ENCODE data around the gene CSF1R. TPM values are rescaled to one million over a fixed set of nuclear protein-coding genes. Genes with fewer than 3 reads are reported as not detected.

CSF1R gene
- total RNA-seq, 4 donors from 2014 or later, result 7.5 to 17.0 (median 9.8) TPM

DNA sequence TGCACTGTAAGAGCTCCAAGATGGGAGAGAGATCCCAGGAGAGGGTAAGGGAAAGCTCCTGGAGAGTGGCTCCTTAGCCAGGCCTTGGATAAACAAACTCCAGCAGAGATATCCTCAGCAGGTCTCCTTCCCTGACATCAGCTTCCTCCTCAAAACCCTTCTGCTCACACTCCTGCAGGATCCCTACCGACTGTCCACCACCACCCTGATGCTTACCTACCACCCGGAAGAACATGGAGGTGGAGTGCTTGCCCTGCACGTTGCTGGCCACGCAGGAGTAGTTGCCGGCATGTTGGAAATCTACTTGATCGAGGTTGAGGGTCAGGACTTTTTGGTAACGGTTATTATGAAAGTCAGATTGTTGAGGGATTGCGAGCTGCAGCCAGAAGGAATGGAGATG lies 9.3 kb downstream of the CSF1R start:
- Histone ChIP-seq H3K27me3 (no peaks in the 10 kb centered on the region), H3K9me3 (no peaks in the 10 kb centered on the region), H3K27ac (no peak overlapping the region), H3K4me1 (no peaks in the 10 kb centered on the region), H3K4me3 (no peak overlapping the region), H3K36me3 (no peaks in the 10 kb centered on the region)
- in situ Hi-C loops (cut with MboI; ENCODE audit: low sequenced_read_pairs in 4 of 4) (no loop called here), intact Hi-C loops (cut with DNase I; ENCODE audit: low total_unique reads) (no loop called here)
- TF ChIP-seq, protein P1, sequence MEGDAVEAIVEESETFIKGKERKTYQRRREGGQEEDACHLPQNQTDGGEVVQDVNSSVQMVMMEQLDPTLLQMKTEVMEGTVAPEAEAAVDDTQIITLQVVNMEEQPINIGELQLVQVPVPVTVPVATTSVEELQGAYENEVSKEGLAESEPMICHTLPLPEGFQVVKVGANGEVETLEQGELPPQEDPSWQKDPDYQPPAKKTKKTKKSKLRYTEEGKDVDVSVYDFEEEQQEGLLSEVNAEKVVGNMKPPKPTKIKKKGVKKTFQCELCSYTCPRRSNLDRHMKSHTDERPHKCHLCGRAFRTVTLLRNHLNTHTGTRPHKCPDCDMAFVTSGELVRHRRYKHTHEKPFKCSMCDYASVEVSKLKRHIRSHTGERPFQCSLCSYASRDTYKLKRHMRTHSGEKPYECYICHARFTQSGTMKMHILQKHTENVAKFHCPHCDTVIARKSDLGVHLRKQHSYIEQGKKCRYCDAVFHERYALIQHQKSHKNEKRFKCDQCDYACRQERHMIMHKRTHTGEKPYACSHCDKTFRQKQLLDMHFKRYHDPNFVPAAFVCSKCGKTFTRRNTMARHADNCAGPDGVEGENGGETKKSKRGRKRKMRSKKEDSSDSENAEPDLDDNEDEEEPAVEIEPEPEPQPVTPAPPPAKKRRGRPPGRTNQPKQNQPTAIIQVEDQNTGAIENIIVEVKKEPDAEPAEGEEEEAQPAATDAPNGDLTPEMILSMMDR (IDR thresholded peaks at IDR 0.05 in 4 of 5, conservative IDR thresholded peaks at IDR 0.05 in 1 of 5), result no peak
- no peak for TF ChIP-seq POLR2A (IDR thresholded peaks at IDR 0.05)
- ATAC-seq, result no peak
- no peak for DNase-seq

DNA sequence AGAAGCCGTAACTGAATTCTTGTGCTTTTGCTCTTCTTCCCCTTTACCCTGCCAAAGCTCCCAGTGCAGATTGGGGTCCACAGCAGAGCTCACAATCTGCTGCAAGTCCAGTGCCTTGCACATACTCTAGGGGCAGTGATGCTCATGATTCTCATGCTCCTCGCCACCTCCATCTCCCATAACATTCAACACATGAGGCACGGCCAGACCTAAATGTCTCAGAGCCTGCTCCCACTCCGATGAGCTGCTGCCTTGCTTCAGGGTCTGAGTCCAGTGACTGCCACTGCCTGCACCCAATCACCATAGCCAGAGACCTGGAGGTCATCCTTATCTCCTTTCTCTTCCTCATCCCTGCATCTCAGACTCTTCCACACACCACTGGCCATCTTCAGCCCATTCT lies 10.5 kb downstream of the CSF1R start:
- TF ChIP-seq, protein P1 (IDR thresholded peaks at IDR 0.05 in 4 of 5, conservative IDR thresholded peaks at IDR 0.05 in 1 of 5), result no peak
- TF ChIP-seq POLR2A (IDR thresholded peaks at IDR 0.05), result no peak
- H3K27ac ChIP-seq, result no peak overlapping the region
- no peaks in the 10 kb centered on the region for H3K27me3 ChIP-seq
- no peaks in the 10 kb centered on the region for H3K9me3 ChIP-seq
- H3K4me3 ChIP-seq, result no peak overlapping the region
- intact Hi-C loops (cut with DNase I; ENCODE audit: low total_unique reads), result no loop called here
- no peaks in the 10 kb centered on the region for H3K4me1 ChIP-seq
- DNase-seq, result no peak
- in situ Hi-C loops (cut with MboI; ENCODE audit: low sequenced_read_pairs in 4 of 4), result no loop called here
- no peak for ATAC-seq
- H3K36me3 ChIP-seq, result no peaks in the 10 kb centered on the region

DNA sequence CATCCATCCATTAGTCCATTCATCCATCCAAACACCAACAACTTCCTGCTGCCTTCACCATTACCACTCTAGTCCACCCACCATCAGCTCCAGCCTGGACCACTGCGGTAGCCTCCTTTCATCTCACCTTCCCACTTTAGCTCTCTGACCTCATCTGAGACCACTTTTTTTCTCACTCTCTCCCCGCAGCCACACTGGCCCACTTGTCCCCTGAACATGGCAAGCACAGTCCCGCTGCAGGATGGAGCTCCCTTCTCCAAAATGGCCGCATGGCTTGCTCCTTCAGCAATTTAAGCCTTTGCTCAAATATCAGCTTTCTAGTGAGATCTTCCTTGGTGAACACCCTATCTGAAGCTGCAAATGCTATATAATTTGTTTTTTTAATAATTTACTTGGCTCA lies 11.1 kb downstream of the CSF1R start:
- Histone ChIP-seq H3K4me1 (no peaks in the 10 kb centered on the region), H3K27ac (no peak overlapping the region), H3K9me3 (no peaks in the 10 kb centered on the region), H3K36me3 (no peaks in the 10 kb centered on the region), H3K4me3 (no peak overlapping the region), H3K27me3 (no peaks in the 10 kb centered on the region)
- DNase-seq (no peak), ATAC-seq (no peak)
- TF ChIP-seq, protein P1 (IDR thresholded peaks at IDR 0.05 in 4 of 5, conservative IDR thresholded peaks at IDR 0.05 in 1 of 5), result no peak
- no peak for TF ChIP-seq POLR2A (IDR thresholded peaks at IDR 0.05)
- intact Hi-C loops (cut with DNase I; ENCODE audit: low total_unique reads), result no loop called here
- in situ Hi-C loops (cut with MboI; ENCODE audit: low sequenced_read_pairs in 4 of 4), result no loop called here

DNA sequence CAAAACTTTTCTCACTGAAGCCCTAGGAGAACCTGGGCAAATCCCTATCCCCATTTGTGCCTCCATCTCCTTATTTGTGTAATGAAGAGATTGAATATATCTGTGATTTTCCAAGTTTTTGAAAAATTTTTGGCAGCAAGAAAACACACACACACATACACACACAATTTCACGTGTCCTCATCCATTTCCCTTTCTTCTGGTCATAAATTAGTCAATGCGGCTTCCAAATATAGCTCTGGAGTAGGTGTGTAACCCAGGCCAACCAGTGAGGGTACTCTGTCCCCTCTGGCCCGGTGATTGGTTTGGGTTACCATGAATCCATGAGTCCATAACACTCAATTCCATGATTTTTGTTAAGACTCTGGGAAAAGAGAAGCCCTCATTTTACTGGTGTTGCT lies 12.7 kb downstream of the CSF1R start:
- Histone ChIP-seq H3K9me3 (no peaks in the 10 kb centered on the region), H3K4me3 (no peak overlapping the region), H3K27ac (no peak overlapping the region), H3K4me1 (no peaks in the 10 kb centered on the region), H3K36me3 (no peaks in the 10 kb centered on the region), H3K27me3 (no peaks in the 10 kb centered on the region)
- in situ Hi-C loops (cut with MboI; ENCODE audit: low sequenced_read_pairs in 4 of 4), result no loop called here
- intact Hi-C loops (cut with DNase I; ENCODE audit: low total_unique reads), result no loop called here
- ATAC-seq (no peak), DNase-seq (no peak)
- TF ChIP-seq, protein P1 (IDR thresholded peaks at IDR 0.05 in 4 of 5, conservative IDR thresholded peaks at IDR 0.05 in 1 of 5), result no peak
- no peak for TF ChIP-seq POLR2A (IDR thresholded peaks at IDR 0.05)

DNA sequence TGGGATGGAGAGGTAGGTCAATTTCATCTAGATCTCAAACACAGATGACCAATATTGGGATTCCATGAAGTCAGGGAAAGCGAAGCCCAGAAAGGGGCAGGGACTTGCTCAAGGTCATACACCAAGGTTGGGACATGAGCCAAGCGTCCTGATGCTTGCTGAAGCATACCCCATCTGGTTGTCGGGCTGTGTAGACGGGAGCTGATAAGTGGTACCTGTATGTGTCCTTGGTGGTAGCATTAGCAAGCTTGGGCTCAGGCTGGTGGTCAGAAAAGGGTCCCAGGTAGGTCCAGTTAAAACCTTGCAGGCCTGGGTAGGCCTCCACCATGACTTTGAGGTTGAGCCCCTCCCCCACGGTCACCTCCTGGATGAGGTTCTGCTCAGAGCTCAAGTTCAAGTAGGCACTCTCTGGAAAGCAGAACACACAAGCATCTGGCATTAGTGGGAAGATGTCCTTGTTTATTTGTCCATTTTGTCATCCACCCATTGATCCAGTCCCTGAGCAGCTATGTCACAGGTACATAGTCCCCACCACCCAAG lies 13.2 kb downstream of the CSF1R start:
- H3K4me3 ChIP-seq, result no peak overlapping the region
- in situ Hi-C loops (cut with MboI; ENCODE audit: low sequenced_read_pairs in 4 of 4) (no loop called here), intact Hi-C loops (cut with DNase I; ENCODE audit: low total_unique reads) (no loop called here)
- no peak for DNase-seq
- H3K27me3 ChIP-seq, result no peaks in the 10 kb centered on the region
- no peaks in the 10 kb centered on the region for H3K36me3 ChIP-seq
- TF ChIP-seq, protein P1 (IDR thresholded peaks at IDR 0.05 in 4 of 5, conservative IDR thresholded peaks at IDR 0.05 in 1 of 5), result no peak
- no peak for TF ChIP-seq POLR2A (IDR thresholded peaks at IDR 0.05)
- no peak overlapping the region for H3K27ac ChIP-seq
- H3K9me3 ChIP-seq, result no peaks in the 10 kb centered on the region
- ATAC-seq, result no peak
- no peaks in the 10 kb centered on the region for H3K4me1 ChIP-seq
